ENCODE measurements around the gene PSMG3.

GRCh38 chr7:1585142-1585981, 15.5 kb upstream of the PSMG3 start:
- no peak for TF ChIP-seq EZH2 (IDR thresholded peaks at IDR 0.05; ENCODE audit: borderline replicate concordance, low read length)
- TF ChIP-seq CTCF (conservative IDR thresholded peaks at IDR 0.05 in 1 of 2, IDR thresholded peaks at IDR 0.05 in 1 of 2; ENCODE audit: extremely low read depth in 1 of 2, insufficient read depth in 1 of 2, low read depth in 1 of 2, low read length in 2 of 2): no peak

Data from mammary epithelial cell (primary cell).